Middle frontal gyrus (tissue), 1 donor: ENCODE results near the gene TRIM8.

Source experiments
- DNase-seq: peaks from one replicate; pipeline ENCODE4 v3.0.0-alpha.2; 2015; ENCODE audit warnings: low spot score; ENCODE audit errors: extremely low spot score

The TRIM8 gene

GRCh38 chr10:102632394-102633111 is 11.7 kb upstream of the TRIM8 start:
- DNase-seq: no peak

GRCh38 chr10:102633287-102633686 is 11.0 kb upstream of the TRIM8 start:
- no peak for DNase-seq

GRCh38 chr10:102633848-102634247 is 10.4 kb upstream of the TRIM8 start:
- no peak for DNase-seq

GRCh38 chr10:102634686-102635085 is 9.6 kb upstream of the TRIM8 start:
- no peak for DNase-seq

GRCh38 chr10:102635377-102635776 is 8.9 kb upstream of the TRIM8 start:
- no peak for DNase-seq

- DNase-seq: no peak
These were observed 4.7 kb upstream of the TRIM8 start for GRCh38 chr10:102639537-102639936.

- DNase-seq: no peak
These were observed 2.9 kb upstream of the TRIM8 start for GRCh38 chr10:102641402-102641801.

- peak; percentile 92 for DNase-seq
These were observed 2.2 kb upstream of the TRIM8 start for GRCh38 chr10:102641880-102642735.

GRCh38 chr10:102642736-102643335 is 1.4 kb upstream of the TRIM8 start:
- no peak for DNase-seq

- peak; percentile 66 for DNase-seq
These were observed 778 bp upstream of the TRIM8 start for GRCh38 chr10:102643336-102644065.

- DNase-seq: peak; percentile 68
These were observed 538 bp downstream of the TRIM8 start for GRCh38 chr10:102644646-102645387.

GRCh38 chr10:102645388-102645740 is 1.1 kb downstream of the TRIM8 start:
- DNase-seq: peak; percentile 48

- DNase-seq: no peak
These were observed 1.7 kb downstream of the TRIM8 start for GRCh38 chr10:102645741-102646609.

- DNase-seq: no peak
These were observed 2.5 kb downstream of the TRIM8 start for GRCh38 chr10:102646610-102647442.

GRCh38 chr10:102647443-102648268 is 3.4 kb downstream of the TRIM8 start:
- no peak for DNase-seq

GRCh38 chr10:102648269-102648888 is 4.1 kb downstream of the TRIM8 start:
- DNase-seq: no peak

- DNase-seq: peak; percentile 66
These were observed 4.9 kb downstream of the TRIM8 start for GRCh38 chr10:102648889-102649796.
